HG02840 (cell line): ENCODE results near the gene PPFIA3.

Experiments
- ATAC-seq: cut with Tn5 transposase; IDR thresholded peaks from one replicate; pipeline ENCODE4 v1.9.1; 2021; ENCODE audit warnings: mild to moderate bottlenecking, moderate library complexity, moderate number of reproducible peaks; ENCODE audit not compliant: unreplicated experiment, low FRiP score

The PPFIA3 gene

DNA sequence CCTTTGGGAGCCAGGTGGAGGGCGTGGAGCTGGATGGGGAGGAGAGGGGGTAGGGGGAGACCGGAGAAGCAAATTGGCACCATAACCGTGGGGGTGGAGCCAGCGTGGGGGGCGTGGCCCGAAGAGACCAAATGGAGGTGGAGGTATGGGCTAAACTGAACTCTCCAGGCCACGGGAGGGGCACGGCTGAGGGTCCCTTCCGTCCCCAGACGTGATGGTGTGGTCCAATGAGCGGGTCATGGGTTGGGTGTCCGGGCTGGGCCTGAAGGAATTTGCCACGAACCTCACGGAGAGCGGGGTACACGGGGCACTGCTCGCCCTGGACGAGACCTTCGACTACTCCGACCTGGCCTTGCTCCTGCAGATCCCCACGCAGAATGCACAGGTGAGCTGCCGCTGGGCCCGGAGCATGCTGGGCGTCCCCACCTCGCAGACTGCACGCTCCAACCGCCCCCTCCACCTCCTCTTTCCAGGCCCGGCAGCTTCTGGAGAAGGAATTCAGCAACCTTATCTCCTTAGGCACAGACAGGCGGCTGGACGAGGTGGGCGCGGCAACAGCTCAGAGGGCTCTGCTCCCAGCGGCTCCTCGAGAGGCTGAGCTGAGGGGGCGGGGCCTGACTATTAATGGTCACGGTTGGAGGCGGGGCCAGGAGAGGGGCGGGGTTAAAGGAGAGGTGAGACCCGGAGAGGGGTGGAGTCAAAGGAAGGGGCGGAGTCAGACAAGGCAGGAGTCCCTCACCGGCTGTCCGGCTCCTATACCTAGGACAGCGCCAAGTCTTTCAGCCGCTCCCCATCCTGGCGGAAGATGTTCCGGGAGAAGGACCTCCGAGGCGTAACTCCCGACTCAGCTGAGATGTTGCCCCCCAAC, 29.7 kb downstream of the PPFIA3 start:
- ATAC-seq: no peak

GRCh38 chr19:49149652-49150105, 30.3 kb downstream of the PPFIA3 start:
- ATAC-seq: no peak

GRCh38 chr19:49150106-49150943, 31.0 kb downstream of the PPFIA3 start:
- no peak for ATAC-seq

DNA sequence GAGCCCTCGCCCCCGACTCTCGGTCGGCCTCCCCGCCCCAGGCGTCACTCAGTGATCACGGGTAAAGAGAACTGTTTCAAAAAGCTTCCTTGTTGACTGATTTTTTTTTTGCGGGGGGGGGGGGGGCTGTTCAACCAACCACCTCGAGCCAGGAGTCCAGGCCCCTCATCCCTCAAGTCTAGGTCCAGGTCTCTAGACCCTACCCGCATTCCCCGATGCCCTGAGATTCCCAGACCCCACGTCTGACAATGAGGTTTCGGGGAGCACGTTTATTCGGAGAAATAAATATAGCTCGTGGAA, 31.6 kb downstream of the PPFIA3 start:
- no peak for ATAC-seq

GRCh38 chr19:49151267-49152118, 32.1 kb downstream of the PPFIA3 start:
- no peak for ATAC-seq

- ATAC-seq: no peak
These were observed 32.8 kb downstream of the PPFIA3 start for GRCh38 chr19:49152119-49152550.

DNA sequence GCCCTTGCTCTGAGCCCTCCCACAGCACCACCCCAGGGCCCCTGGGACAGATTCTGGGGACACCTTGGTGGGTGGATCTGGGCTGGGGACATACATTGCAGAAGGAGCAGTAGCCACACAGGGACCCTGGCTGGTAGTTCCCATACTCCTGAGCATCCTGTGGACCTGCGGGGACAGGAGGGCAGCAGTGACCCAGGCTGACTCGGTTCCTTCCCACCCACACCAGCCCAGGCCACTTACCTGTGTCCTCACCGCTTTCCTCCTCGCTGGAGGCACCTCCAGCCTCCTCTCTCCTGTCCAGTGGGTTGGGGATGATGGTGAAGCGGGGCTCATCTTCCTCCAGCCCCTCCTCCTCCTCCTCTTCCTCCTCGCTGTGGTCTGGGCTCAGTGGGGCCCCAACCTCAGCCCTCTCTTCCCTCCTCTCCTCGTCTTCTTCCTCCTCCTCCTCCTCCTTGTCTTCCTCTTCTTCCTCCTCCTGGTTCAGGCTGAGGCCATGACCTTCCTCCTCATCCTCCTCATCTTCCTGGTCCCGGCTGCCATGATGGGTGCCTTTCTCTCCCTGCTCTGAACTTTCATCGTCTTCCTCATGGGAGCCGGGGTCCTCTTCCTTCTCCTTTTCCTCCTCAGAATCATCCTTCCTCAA, 33.9 kb downstream of the PPFIA3 start:
- ATAC-seq: no peak

DNA sequence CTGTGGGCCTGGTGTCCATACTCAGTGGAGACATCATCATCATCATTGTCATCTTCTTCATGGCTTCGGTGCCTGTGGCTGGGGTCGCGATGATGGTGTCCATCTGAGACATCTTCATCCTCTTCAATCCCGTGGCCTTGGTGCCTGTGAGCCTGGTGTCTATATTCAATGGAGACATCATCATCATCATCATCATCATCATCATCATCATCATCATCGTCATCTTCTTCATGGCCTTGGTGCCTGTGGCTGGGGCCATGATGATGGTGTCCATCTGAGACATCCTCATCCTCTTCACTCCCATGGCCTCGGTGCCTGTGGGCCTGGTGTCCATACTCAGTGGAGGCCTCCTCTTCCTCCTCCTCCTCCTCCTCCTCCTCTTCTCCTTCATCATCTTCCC, 34.9 kb downstream of the PPFIA3 start:
- no peak for ATAC-seq

DNA sequence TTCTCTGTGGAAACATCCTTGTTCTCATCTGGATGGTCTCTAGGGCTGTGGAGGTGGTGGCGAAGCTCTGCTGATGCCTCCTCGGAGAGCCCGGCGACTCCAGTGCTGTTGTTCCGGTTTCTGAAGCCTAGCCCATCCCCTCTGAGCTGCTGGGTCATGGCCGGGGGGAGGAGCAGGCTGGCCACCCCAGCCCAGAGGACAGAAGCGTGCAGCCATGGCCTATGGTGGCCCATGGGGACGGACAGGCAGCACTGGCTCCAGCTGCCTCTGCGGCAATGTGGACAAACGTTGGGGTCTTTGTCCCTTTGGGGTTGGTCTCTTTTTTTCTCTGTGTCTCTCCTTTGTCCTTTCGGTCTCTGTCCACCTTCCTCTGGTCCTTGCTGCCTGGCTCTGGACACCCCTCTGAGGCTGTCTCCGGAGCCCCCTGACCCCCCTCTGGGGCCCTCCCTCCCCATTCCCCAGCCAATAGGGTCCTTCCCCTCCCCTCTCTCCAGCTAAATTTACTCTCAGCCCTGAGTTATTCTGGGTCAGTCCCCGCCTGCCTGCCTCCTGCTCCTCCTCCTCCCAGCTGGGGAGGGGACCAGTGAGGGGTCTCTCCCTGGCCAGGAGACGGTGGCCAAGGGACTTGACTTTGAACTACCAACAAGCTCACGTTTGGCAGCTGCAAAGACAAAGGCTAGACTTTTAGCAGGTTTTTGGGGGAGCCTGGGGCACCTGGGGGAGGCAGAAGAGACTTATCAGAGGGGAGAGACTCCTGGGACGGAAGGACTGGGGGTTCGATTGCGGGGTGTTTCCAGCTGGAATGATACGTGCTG, 35.9 kb downstream of the PPFIA3 start, which contains the start of gene HRC:
Gene HRC, minus strand, starts transcription at position 392 of the 815 bp plus-strand sequence. Its CDS starts 159 bp downstream, at position 233.
- ATAC-seq: no peak

DNA sequence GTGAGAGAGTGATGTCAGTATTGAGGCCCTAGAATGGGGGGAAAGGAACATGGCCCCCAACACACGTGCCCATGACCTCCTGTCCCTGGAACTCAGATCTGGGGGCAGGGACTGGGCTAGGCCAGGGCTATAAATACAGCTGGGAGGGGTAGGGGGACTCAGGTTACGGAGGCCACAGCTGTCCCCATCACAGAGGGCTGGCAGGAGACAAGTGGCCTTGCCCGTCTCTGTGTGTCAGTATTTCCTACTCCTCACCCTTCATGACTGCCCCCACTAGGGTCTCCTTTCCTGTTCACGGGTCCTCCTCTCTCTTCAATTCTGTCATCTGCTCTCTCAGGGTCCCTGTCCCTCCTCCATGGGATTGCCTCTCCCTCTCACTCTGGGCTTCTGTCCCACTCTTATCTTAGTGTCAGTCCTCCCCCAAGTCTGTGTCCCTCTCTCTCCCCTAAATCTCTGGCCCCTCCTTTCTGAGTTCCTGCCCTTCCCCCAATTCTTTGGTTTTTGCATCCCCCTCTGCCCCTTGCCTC, 36.5 kb downstream of the PPFIA3 start:
- no peak for ATAC-seq

GRCh38 chr19:49157445-49158224, 38.3 kb downstream of the PPFIA3 start, which contains the start of gene TRPM4:
TRPM4 (plus strand) TSS chr19:49157792; CDS start chr19:49157867, 75 bp downstream.
- no peak for ATAC-seq

GRCh38 chr19:49160450-49161189, 41.3 kb downstream of the PPFIA3 start:
- no peak for ATAC-seq

DNA sequence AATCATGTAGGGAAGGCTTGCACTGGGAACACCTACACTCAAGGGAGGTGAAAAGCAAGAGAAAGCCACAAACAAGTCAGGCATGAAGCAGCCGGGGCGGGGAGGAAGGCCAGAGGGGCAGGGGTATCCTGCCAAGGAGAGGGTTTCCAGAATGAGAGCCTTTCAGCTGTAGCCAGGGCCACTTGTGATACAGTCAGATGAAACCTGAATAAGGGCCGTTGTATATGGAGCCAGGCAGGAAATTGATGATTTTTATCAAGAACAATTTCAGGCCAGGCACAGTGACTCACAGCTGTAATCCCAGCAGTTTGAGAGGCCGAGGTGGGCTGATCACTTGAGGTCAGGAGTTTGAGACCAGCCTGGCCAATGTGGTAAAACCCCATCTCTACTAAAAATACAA, 42.6 kb downstream of the PPFIA3 start:
- ATAC-seq: no peak

GRCh38 chr19:49165111-49165750, 45.9 kb downstream of the PPFIA3 start:
- ATAC-seq: no peak

DNA sequence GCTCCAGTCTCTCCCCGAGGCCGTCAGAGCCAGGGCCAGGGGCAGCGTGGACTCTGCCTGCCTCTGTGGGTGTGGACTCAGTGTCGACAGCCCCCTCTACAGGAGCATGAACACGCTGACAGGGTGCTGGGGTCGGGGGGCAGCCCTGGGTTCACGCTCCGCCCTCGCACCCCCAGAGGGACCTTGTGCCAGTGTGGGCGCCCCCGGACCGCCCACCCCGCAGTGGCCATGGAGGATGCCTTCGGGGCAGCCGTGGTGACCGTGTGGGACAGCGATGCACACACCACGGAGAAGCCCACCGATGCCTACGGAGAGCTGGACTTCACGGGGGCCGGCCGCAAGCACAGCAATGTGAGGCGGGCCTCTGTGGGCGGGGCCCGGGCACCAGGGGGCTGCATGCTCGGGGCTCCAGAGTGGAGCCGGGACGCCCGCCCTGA, 46.5 kb downstream of the PPFIA3 start:
- no peak for ATAC-seq

DNA sequence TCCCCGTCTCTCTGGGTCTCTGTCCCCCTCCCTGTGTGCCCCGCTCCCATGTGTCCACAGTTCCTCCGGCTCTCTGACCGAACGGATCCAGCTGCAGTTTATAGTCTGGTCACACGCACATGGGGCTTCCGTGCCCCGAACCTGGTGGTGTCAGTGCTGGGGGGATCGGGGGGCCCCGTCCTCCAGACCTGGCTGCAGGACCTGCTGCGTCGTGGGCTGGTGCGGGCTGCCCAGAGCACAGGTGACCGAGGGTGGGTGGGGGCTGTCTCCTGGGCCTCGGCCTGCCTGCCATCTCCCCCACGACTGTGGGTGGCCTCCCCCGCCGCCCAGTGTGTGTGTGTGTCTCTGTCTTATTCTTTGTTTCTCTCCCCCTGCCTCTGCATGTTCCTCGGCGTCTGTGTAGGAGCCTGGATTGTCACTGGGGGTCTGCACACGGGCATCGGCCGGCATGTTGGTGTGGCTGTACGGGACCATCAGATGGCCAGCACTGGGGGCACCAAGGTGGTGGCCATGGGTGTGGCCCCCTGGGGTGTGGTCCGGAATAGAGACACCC, 48.6 kb downstream of the PPFIA3 start:
- no peak for ATAC-seq

DNA sequence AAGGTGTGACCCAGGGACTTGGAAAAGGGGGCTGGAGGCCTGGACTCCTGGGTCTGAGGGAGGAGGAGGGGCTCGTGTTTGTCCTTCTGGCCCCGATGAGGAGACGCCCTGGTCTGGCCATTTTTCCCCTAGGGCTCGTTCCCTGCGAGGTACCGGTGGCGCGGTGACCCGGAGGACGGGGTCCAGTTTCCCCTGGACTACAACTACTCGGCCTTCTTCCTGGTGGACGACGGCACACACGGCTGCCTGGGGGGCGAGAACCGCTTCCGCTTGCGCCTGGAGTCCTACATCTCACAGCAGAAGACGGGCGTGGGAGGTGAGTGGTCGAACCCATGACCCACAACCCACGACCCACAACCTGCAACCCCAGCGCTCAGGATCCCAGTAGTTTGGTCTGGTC, 49.1 kb downstream of the PPFIA3 start:
- no peak for ATAC-seq
